WTC11 (cell line): ENCODE results near the gene SYNM.

Experiments used
- CREB1 ChIP-seq: sonication (generic); formaldehyde crosslinking; IDR thresholded peaks from 2 replicates; pipeline ENCODE4 v1.8.0; 2023; ENCODE audit warnings: mild to moderate bottlenecking, missing genetic modification reagents
- FOXP1 ChIP-seq: sonication (generic); formaldehyde crosslinking; IDR thresholded peaks from 2 replicates; pipeline ENCODE4 v1.8.0; 2022; ENCODE audit warnings: missing genetic modification reagents, mild to moderate bottlenecking, moderate library complexity, borderline replicate concordance
- GTF2I ChIP-seq: fragments of 250-450 bp; sonication (Bioruptor Pico); conservative IDR thresholded peaks from 2 replicates; pipeline ENCODE4 v1.4.0; 2021; ENCODE audit warnings: mild to moderate bottlenecking
- KAT7 ChIP-seq: sonication (generic); formaldehyde crosslinking; IDR thresholded peaks from 2 replicates; pipeline ENCODE4 v1.8.1; 2023; ENCODE audit warnings: missing genetic modification reagents, mild to moderate bottlenecking, borderline replicate concordance
- OVOL2 ChIP-seq: fragments of 250-450 bp; sonication (Bioruptor Pico); IDR thresholded peaks from 2 replicates; pipeline ENCODE4 v1.9.0; 2021; ENCODE audit warnings: mild to moderate bottlenecking, borderline replicate concordance
- SP1 ChIP-seq: sonication (generic); formaldehyde crosslinking; conservative IDR thresholded peaks from 2 replicates; pipeline ENCODE4 v1.8.1; 2022; ENCODE audit warnings: missing genetic modification reagents
- TEAD4 ChIP-seq: sonication (generic); formaldehyde crosslinking; IDR thresholded peaks from 2 replicates; pipeline ENCODE4 v1.8.0; 2022; ENCODE audit warnings: mild to moderate bottlenecking, missing genetic modification reagents
- TP53 ChIP-seq: sonication (generic); formaldehyde crosslinking; IDR thresholded peaks from 2 replicates; pipeline ENCODE4 v1.8.1; 2023; ENCODE audit warnings: mild to moderate bottlenecking, missing genetic modification reagents
- ZNF121 ChIP-seq: sonication (generic); formaldehyde crosslinking; IDR thresholded peaks from 2 replicates; pipeline ENCODE4 v1.8.0; 2023; ENCODE audit warnings: missing genetic modification reagents
- TF ChIP-seq, protein P1 (sequence below): sonication (generic); formaldehyde crosslinking; IDR thresholded peaks from 2 replicates; pipeline ENCODE4 v1.8.0; 2022; ENCODE audit warnings: mild to moderate bottlenecking, missing genetic modification reagents
- TF ChIP-seq, protein P2 (sequence below): fragments of 200-600 bp; IDR thresholded peaks from 2 replicates; pipeline ENCODE4 v1.8.0; 2022; ENCODE audit warnings: antibody characterized with exemption
- TF ChIP-seq, protein P3 (sequence below): fragments of 250-450 bp; sonication (Bioruptor Pico); IDR thresholded peaks from 2 replicates; pipeline ENCODE4 v1.9.0; 2021; ENCODE audit warnings: mild to moderate bottlenecking, borderline replicate concordance
- TF ChIP-seq, protein P4 (sequence below): sonication (generic); formaldehyde crosslinking; IDR thresholded peaks from 2 replicates; pipeline ENCODE4 v1.8.0; 2022; ENCODE audit warnings: mild to moderate bottlenecking, missing genetic modification reagents

DNA sequence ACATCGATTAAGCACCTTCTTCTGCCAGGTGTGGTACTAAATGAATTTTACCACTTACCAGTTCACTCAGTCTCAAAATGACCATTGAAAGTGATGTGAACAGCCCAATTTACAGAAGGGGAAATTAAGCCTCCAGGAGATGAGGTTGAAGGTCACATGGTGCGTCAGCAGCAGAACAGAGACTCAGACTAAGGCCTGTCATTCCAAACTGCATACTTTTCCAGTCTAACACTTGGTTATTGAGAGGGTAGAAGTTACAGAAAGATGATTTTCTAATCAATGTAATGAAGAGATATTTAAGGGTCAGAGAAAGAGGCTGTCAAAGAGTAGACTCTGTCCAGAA lies 76.1 kb downstream of the SYNM start:
- TF ChIP-seq, protein P1, sequence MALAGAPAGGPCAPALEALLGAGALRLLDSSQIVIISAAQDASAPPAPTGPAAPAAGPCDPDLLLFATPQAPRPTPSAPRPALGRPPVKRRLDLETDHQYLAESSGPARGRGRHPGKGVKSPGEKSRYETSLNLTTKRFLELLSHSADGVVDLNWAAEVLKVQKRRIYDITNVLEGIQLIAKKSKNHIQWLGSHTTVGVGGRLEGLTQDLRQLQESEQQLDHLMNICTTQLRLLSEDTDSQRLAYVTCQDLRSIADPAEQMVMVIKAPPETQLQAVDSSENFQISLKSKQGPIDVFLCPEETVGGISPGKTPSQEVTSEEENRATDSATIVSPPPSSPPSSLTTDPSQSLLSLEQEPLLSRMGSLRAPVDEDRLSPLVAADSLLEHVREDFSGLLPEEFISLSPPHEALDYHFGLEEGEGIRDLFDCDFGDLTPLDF: no peak
- TF ChIP-seq, protein P2, sequence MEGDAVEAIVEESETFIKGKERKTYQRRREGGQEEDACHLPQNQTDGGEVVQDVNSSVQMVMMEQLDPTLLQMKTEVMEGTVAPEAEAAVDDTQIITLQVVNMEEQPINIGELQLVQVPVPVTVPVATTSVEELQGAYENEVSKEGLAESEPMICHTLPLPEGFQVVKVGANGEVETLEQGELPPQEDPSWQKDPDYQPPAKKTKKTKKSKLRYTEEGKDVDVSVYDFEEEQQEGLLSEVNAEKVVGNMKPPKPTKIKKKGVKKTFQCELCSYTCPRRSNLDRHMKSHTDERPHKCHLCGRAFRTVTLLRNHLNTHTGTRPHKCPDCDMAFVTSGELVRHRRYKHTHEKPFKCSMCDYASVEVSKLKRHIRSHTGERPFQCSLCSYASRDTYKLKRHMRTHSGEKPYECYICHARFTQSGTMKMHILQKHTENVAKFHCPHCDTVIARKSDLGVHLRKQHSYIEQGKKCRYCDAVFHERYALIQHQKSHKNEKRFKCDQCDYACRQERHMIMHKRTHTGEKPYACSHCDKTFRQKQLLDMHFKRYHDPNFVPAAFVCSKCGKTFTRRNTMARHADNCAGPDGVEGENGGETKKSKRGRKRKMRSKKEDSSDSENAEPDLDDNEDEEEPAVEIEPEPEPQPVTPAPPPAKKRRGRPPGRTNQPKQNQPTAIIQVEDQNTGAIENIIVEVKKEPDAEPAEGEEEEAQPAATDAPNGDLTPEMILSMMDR: no peak
- TF ChIP-seq OVOL2 (CRISPR knock-in tag) (no peak), FOXP1 (CRISPR knock-in tag) (no peak), SP1 (CRISPR knock-in tag) (no peak), KAT7 (no peak), GTF2I (no peak), CREB1 (CRISPR knock-in tag) (no peak), TEAD4 (no peak), ZNF121 (no peak), TP53 (CRISPR knock-in tag) (no peak)
- TF ChIP-seq, protein P3, sequence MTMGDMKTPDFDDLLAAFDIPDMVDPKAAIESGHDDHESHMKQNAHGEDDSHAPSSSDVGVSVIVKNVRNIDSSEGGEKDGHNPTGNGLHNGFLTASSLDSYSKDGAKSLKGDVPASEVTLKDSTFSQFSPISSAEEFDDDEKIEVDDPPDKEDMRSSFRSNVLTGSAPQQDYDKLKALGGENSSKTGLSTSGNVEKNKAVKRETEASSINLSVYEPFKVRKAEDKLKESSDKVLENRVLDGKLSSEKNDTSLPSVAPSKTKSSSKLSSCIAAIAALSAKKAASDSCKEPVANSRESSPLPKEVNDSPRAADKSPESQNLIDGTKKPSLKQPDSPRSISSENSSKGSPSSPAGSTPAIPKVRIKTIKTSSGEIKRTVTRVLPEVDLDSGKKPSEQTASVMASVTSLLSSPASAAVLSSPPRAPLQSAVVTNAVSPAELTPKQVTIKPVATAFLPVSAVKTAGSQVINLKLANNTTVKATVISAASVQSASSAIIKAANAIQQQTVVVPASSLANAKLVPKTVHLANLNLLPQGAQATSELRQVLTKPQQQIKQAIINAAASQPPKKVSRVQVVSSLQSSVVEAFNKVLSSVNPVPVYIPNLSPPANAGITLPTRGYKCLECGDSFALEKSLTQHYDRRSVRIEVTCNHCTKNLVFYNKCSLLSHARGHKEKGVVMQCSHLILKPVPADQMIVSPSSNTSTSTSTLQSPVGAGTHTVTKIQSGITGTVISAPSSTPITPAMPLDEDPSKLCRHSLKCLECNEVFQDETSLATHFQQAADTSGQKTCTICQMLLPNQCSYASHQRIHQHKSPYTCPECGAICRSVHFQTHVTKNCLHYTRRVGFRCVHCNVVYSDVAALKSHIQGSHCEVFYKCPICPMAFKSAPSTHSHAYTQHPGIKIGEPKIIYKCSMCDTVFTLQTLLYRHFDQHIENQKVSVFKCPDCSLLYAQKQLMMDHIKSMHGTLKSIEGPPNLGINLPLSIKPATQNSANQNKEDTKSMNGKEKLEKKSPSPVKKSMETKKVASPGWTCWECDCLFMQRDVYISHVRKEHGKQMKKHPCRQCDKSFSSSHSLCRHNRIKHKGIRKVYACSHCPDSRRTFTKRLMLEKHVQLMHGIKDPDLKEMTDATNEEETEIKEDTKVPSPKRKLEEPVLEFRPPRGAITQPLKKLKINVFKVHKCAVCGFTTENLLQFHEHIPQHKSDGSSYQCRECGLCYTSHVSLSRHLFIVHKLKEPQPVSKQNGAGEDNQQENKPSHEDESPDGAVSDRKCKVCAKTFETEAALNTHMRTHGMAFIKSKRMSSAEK (CRISPR knock-in tag): no peak
- TF ChIP-seq, protein P4, sequence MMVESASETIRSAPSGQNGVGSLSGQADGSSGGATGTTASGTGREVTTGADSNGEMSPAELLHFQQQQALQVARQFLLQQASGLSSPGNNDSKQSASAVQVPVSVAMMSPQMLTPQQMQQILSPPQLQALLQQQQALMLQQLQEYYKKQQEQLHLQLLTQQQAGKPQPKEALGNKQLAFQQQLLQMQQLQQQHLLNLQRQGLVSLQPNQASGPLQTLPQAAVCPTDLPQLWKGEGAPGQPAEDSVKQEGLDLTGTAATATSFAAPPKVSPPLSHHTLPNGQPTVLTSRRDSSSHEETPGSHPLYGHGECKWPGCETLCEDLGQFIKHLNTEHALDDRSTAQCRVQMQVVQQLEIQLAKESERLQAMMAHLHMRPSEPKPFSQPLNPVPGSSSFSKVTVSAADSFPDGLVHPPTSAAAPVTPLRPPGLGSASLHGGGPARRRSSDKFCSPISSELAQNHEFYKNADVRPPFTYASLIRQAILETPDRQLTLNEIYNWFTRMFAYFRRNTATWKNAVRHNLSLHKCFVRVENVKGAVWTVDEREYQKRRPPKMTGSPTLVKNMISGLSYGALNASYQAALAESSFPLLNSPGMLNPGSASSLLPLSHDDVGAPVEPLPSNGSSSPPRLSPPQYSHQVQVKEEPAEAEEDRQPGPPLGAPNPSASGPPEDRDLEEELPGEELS (CRISPR knock-in tag): no peak
